Measurements from ENCODE around the gene PACRG. TPM values are rescaled to one million over a fixed set of nuclear protein-coding genes. Genes with fewer than 3 reads are reported as not detected.

PACRG gene
- polyA plus RNA-seq, 1 donor from 2014 or later, result 16.6 TPM

GRCh38 chr6:163318071-163318786 is 590.5 kb downstream of the PACRG start:
- Histone ChIP-seq H3K27ac (ENCODE audit: low read length) (no peak overlapping the region), H3K79me2 (replicated peaks; ENCODE audit: insufficient read depth, low read length) (no peaks in the 10 kb centered on the region), H3K9me3 (ENCODE audit: low read length) (no peaks in the 10 kb centered on the region), H3K27me3 (ENCODE audit: insufficient read depth, low read depth, low read length) (no peaks in the 10 kb centered on the region), H3F3A (ENCODE audit: insufficient read depth, low read length, poor library complexity, severe bottlenecking) (no peaks in the 10 kb centered on the region), H3K4me2 (ENCODE audit: low read length) (no peak overlapping the region), H3K9me2 (ENCODE audit: insufficient read depth, low read length) (no peaks in the 10 kb centered on the region), H3K9ac (ENCODE audit: low read length) (no peak overlapping the region), H2AFZ (ENCODE audit: low read depth, low read length) (no peak overlapping the region), H3K4me3 (ENCODE audit: low read length) (no peak overlapping the region), H3K36me3 (ENCODE audit: insufficient read depth, low read length) (no peaks in the 10 kb centered on the region), H4K20me1 (ENCODE audit: insufficient read depth) (no peaks in the 10 kb centered on the region)
- TF ChIP-seq, protein P1, sequence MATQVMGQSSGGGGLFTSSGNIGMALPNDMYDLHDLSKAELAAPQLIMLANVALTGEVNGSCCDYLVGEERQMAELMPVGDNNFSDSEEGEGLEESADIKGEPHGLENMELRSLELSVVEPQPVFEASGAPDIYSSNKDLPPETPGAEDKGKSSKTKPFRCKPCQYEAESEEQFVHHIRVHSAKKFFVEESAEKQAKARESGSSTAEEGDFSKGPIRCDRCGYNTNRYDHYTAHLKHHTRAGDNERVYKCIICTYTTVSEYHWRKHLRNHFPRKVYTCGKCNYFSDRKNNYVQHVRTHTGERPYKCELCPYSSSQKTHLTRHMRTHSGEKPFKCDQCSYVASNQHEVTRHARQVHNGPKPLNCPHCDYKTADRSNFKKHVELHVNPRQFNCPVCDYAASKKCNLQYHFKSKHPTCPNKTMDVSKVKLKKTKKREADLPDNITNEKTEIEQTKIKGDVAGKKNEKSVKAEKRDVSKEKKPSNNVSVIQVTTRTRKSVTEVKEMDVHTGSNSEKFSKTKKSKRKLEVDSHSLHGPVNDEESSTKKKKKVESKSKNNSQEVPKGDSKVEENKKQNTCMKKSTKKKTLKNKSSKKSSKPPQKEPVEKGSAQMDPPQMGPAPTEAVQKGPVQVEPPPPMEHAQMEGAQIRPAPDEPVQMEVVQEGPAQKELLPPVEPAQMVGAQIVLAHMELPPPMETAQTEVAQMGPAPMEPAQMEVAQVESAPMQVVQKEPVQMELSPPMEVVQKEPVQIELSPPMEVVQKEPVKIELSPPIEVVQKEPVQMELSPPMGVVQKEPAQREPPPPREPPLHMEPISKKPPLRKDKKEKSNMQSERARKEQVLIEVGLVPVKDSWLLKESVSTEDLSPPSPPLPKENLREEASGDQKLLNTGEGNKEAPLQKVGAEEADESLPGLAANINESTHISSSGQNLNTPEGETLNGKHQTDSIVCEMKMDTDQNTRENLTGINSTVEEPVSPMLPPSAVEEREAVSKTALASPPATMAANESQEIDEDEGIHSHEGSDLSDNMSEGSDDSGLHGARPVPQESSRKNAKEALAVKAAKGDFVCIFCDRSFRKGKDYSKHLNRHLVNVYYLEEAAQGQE (IDR thresholded peaks at IDR 0.05; ENCODE audit: borderline replicate concordance), result no peak
- no peak for TF ChIP-seq MXI1 (conservative IDR thresholded peaks at IDR 0.05; ENCODE audit: poor library complexity, severe bottlenecking)
- no peak for TF ChIP-seq EZH2 (IDR thresholded peaks at IDR 0.05; ENCODE audit: borderline replicate concordance, insufficient read depth, low read length, poor library complexity, severe bottlenecking)
- TF ChIP-seq EP300 (conservative IDR thresholded peaks at IDR 0.05; ENCODE audit: poor library complexity, severe bottlenecking), result no peak
- TF ChIP-seq SMC3 (conservative IDR thresholded peaks at IDR 0.05; ENCODE audit: poor library complexity), result no peak
- TF ChIP-seq TAF1 (IDR thresholded peaks at IDR 0.05; ENCODE audit: low read depth), result no peak
- TF ChIP-seq RAD21 (conservative IDR thresholded peaks at IDR 0.05), result no peak

DNA sequence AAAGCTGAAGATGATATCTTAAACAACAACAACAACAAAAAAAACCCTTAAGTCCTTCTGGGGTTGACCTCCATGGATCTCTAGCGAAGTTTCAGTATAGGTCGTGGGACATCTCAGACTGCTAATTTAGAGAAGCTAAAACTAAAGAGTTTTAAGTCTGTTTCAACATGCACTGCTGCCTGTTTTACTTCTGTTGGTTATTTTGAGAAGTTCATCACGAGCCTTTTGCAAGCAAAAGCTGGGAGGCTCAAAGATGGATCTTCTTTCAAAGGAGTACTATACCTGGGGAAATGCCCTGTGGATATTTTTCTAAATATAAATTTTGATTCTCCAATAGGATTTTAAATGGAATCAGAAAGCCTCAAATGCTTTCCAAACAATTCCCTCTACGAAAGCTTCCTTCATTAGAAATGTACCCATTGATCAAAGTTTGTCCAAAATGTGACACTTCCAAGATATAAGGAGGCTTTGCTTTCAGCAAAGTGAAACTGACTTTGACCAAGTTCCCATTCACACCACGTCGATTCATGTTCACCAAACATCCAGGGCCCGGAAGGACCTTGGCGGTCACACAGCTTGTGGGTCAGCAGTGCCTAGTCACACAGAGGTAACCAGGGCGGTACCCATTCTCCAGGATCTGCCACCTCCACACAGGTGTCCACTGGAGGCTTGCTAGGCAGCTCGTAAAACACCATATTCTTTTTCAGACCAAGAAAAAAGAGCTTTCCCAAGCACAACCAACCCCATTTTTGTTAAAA is 592.0 kb downstream of the PACRG start:
- H3K9me3 ChIP-seq (ENCODE audit: low read length), result no peaks in the 10 kb centered on the region
- no peak overlapping the region for H3K27ac ChIP-seq (ENCODE audit: low read length)
- no peak overlapping the region for H2AFZ ChIP-seq (ENCODE audit: low read depth, low read length)
- no peaks in the 10 kb centered on the region for H3K27me3 ChIP-seq (ENCODE audit: insufficient read depth, low read depth, low read length)
- H3K79me2 ChIP-seq (replicated peaks; ENCODE audit: insufficient read depth, low read length), result no peaks in the 10 kb centered on the region
- H3K4me3 ChIP-seq (ENCODE audit: low read length), result no peak overlapping the region
- no peaks in the 10 kb centered on the region for H3K36me3 ChIP-seq (ENCODE audit: insufficient read depth, low read length)
- TF ChIP-seq MXI1 (conservative IDR thresholded peaks at IDR 0.05; ENCODE audit: poor library complexity, severe bottlenecking), result no peak
- no peak overlapping the region for H3K4me2 ChIP-seq (ENCODE audit: low read length)
- no peak overlapping the region for H3K9ac ChIP-seq (ENCODE audit: low read length)
- no peaks in the 10 kb centered on the region for H3F3A ChIP-seq (ENCODE audit: insufficient read depth, low read length, poor library complexity, severe bottlenecking)
- no peaks in the 10 kb centered on the region for H3K9me2 ChIP-seq (ENCODE audit: insufficient read depth, low read length)
- no peaks in the 10 kb centered on the region for H4K20me1 ChIP-seq (ENCODE audit: insufficient read depth)

DNA sequence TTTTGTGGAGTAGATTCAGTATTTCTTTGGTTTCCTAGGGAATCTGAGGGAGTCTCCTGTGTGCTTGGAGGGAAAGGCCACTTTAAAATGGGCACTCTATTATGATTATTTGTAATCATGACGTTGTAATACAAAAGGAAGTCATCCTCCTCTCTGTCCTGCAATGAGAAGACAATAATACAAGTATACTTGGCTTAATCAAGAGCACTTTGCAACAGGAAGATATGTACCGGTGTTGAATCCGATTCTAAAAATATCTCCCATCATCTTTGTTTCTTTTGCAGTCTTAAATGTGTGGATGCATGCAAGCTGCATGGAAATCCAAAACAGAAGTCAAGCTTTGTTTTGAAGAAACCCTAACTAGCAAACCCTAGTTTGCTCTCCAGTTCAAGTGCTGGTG is 592.6 kb downstream of the PACRG start:
- H3K27ac ChIP-seq (ENCODE audit: low read length), result no peak overlapping the region
- TF ChIP-seq SMC3 (conservative IDR thresholded peaks at IDR 0.05; ENCODE audit: poor library complexity) (no peak), EP300 (conservative IDR thresholded peaks at IDR 0.05; ENCODE audit: poor library complexity, severe bottlenecking) (no peak), TAF1 (IDR thresholded peaks at IDR 0.05; ENCODE audit: low read depth) (no peak), MXI1 (conservative IDR thresholded peaks at IDR 0.05; ENCODE audit: poor library complexity, severe bottlenecking) (no peak), CTCF (IDR thresholded peaks at IDR 0.05; ENCODE audit: poor library complexity, severe bottlenecking) (no peak), EZH2 (IDR thresholded peaks at IDR 0.05; ENCODE audit: borderline replicate concordance, insufficient read depth, low read length, poor library complexity, severe bottlenecking) (no peak), POLR2AphosphoS5 (IDR thresholded peaks at IDR 0.05) (no peak), RAD21 (conservative IDR thresholded peaks at IDR 0.05) (no peak)
- TF ChIP-seq, protein P1 (IDR thresholded peaks at IDR 0.05; ENCODE audit: borderline replicate concordance), result no peak

More for the DNA sequence above, 592.6 kb downstream of the PACRG start:
- Histone ChIP-seq H3K27me3 (ENCODE audit: insufficient read depth, low read depth, low read length) (no peaks in the 10 kb centered on the region), H3K36me3 (ENCODE audit: insufficient read depth, low read length) (no peaks in the 10 kb centered on the region), H2AFZ (ENCODE audit: low read depth, low read length) (no peak overlapping the region), H3K9me2 (ENCODE audit: insufficient read depth, low read length) (no peaks in the 10 kb centered on the region), H3K4me2 (ENCODE audit: low read length) (no peak overlapping the region), H3K4me3 (ENCODE audit: low read length) (no peak overlapping the region), H3K9ac (ENCODE audit: low read length) (no peak overlapping the region), H3K9me3 (ENCODE audit: low read length) (no peaks in the 10 kb centered on the region), H3K79me2 (replicated peaks; ENCODE audit: insufficient read depth, low read length) (no peaks in the 10 kb centered on the region), H4K20me1 (ENCODE audit: insufficient read depth) (no peaks in the 10 kb centered on the region), H3F3A (ENCODE audit: insufficient read depth, low read length, poor library complexity, severe bottlenecking) (no peaks in the 10 kb centered on the region)

Measured in neural cell (in vitro differentiated cells).